GF-D8 (cell line): ENCODE measurements around the gene ETV7.
"Not testable (repeated sequence)": the region's sequence is repeated elsewhere in the genome, so short reads cannot be mapped to it uniquely, and the experiment has no call there.

Source experiments
- DNase-seq: peaks from one replicate; lab custom pipeline; 2025; lab: John Stamatoyannopoulos, UW

Gene ETV7

DNA sequence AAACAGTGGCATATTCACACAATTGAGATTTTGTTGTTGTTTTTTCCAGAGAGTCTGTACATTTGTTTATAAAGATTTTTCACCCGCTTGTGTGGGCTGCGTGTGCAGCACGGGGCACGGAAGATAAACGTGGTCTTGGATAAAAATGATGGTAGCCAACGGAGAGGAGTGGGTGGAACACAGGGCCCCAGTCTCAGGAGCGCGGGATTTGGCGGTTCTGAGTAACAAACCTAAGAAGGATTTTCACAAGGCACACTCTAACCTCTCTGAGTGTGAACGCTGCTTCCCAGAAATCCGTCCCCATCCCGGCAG is 47.2 kb downstream of the ETV7 start:
- no peak for DNase-seq

DNA sequence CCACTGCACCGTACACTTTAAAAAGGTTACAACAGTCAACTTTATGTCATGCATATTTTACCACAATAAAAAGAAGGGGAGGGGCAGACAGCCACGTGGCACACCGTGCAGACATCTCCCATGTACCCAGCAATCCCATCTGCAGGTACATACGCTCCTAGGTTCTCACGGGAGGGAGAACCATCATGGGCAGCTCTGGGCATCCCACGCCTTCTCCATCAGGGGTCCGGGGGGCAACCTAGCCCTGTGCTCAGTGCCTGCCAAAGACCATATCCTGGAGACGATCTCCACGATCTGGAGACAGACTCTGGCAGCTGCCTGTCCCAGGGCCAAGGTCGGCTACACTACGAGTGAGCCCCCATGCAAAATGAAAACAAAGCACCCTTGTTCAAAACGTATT is 48.3 kb downstream of the ETV7 start:
- no peak for DNase-seq

DNA sequence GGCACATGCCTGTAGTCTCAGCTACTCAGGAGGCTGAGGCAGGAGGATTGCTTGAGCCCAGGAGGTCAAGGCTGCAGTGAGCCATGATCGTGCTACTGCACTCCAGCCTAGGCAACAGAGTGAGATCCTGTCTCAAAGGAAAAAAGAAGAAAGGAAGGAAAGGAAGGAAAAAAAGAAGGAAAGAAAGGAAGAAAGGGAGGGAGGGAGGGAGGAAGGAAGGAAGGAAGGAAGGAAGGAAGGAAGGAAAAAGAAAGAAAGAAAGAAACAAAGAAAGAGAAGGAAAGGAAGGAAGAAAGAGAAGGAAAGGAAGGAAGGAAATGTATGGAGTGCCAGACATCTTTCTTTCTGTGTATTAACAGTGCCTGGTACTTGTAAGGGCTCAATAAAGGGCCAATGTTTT is 49.2 kb downstream of the ETV7 start:
- not testable (repeated sequence) for DNase-seq

DNA sequence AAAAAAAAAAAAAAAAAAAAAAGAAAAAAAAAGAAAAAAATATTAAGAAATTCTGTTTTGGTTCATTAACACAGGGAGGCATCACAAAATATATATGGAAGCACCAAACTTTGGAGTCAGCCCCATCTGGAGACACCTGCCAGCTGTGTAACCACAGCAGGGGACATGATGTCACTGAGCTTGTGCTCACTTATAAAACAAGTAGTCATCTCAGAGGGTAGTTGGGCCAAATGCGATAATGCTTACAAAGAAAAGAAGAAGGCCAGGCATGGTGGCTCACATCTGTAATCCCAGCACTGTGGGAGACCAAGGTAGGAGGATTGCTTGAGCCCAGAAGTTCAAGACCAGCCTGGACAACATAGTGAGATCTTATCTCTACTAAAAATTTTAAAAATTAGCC is 49.7 kb downstream of the ETV7 start:
- DNase-seq, result no peak

DNA sequence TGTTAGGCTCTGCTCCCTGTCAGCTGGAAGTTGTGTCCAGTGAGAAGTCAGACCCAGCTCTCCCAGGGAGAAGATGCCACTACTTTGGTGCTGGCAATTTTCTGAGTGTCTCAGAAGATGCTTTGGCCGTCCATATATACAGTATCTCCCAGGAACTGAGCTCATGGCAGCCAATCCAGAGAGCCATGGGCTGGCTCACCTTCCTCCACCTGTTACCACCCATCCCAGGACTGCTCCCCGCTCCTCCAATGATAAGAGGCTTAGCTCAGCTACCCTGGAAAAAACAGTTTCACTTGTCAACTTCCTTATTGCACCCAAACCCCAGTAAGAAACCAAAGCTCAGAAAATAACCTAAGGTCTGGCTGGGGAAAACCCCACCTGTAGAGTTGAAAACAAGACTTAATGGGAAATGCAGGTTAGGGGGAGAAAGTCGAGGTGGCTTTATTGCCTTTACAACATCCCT is 50.7 kb downstream of the ETV7 start, which contains the start of gene BNIP5:
Gene BNIP5 (minus strand): TSS at position 110 of the 463 bp plus-strand sequence. CDS start 6,198 bp downstream, outside the sequence.
- no peak for DNase-seq

DNA sequence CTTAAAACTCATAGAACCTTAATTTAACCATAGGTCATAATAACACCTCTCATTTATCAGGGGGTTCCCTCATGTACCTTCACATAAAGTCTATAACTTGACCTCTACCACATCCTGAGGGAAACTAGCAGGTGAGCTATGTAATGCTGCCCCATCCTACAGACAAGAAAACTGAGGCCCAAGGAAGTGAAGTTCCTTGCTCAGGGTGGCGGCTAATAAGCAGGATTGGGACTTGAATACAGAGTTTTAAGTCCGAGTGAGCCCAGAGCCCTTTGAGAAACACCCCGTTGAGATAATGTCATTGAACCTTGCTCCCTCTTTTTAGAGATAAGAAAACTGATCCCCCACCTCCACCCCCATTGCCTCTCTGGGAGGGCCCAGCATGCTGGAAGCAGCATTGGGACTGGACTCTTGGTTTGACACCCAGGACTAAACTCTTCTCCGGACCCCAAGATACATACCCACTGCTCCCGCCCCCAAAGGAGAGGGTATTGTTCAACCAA is 51.2 kb downstream of the ETV7 start:
- DNase-seq, result no peak

DNA sequence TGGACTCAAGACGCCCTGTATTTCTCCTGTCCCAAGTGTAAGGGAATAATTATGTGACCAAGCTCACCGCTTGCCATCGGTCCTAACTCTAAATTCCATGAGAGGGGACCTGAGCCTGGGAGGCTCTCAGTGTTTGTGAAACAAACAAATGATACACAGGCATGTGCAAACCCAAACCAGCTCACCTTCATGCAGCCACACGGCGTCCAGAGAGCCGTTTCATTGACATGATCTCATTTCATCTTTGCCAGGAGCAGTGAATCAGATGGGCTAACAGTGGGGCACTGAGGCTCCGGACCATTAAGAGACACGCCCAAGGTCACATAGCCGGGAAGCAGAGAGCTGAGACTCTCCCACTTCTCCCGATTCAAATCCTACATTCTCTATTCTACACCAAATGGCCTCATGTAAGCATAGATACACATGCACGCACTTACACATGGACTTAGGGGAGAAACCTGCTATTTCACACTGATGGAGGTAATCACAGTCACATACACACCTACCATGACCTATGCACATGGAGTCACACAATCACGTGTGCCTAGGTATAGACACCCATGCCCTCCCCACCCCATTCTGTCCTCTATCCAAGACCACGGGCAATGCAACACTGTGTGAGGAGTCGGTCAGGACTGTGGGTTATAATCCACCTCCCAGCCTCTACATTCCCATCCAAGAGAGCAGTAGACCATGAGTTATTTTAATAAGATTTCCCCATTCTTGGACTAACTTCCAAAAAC is 51.8 kb downstream of the ETV7 start:
- DNase-seq, result no peak

DNA sequence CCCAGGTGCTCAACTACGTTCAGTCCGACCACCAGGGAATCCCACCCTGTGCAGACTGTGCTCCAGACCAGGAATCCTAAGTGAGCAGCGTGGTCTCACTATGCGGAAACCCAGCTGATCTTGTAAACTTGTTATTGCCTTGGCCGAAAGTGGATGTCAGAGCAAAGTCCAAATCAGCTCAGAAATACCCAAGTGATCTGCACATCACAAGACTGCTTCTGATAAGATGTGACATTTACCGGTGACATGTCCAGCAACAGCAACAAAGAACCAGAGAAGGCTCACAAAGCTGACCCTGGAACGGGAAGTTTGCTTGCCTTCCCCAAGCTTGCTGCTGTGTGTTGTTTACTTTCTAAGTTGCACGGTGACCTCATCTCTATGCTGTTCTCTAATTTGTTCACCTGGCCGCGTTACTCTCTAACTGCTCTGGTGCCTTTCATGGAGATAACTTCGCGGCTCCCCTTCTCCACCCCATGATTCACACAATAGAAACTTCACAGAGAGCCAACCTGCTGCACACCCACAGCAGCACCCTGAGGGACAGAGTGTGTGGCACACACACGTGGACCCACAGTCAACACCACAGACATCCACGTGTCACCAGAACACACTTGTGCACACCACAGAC is 52.5 kb downstream of the ETV7 start:
- DNase-seq, result no peak

DNA sequence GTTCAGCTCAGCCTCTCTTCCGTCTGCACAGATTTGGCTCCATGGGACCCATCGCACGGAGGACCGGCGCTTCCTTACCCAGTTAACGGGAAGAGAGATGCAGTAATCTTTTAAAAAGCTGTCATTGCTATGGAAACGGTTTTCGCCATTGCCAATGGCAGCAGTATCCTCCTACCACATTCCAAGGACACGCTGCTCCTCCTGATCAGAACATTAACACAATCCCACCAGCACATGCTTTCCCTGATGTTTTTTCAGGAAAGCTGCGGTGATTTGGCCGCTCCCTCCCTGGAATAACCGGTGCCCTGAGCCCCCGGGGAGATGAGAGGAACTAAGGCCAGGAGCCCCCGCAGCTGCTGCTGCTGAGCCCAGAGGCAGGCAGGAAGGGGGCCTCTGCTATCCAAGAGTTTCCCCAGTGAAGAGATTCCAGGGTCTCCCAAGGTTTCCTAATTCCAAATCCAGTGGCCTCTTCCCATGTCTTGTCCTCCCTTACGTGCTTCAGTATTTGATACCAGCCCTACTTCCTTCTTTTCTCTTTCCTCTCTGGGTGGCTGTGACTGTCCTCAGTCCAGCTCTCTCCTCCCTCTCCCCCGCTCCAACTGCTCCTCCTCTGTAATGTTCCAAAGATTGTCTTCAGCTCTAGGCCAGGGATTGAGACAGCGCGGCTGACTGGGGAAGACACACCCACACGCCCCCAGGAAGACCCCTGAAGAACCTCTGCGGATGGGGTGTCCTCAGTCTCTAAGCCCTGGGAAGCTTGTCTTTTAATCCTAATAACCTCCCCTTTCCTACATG is 53.3 kb downstream of the ETV7 start:
- no peak for DNase-seq

DNA sequence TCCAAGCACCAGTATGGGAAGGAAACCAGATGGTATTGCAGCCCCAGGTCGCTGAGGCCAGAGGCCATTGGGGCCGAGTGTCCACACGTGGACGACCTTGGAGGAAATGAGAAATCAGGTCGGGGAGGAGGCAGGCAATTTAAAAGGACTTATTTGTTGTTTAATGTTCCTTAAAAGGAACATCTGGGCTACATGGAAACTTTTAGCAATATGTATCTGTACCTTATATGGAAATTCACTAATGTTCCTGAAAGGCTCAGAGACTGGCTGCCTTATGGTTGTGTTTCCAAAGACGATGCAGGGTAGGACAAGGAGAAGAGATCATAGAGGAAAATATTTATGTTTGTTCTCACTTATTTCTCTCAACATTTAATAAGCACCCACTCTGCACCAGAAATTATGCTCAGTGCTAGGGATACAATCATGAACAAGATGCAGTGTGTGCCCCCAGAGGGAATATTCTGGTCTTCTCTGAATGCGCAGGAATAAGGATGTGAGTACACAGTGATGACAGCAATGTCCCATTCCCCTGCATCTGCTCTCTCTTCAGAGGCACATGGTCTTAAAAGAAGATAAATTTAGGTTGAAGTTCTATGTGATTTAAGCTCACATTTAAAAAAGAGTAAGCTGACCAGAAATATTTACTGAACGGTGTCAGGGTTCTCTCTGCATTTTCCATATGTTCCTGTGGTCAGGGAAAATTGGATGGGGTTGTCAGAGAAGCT is 54.1 kb downstream of the ETV7 start:
- DNase-seq, result no peak

DNA sequence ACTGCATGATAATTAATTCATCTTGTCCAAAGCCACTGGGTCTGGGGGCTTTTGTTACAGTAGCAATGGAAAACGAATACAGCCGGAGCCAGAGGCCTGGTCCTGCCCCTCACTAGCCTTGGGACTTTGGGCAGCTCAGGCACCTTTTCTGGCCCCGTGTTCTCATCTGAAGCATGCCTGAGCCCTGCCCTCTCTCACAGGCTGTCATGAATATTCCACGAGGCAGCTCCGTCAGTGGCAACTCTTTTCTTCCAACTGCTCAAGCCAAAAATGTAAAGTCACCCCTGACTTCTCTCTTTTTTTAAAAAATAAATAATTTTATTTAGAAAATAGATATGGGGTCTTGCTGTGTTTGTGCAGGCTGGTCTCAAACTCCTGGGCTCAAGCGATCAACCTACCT is 56.1 kb downstream of the ETV7 start:
- DNase-seq, result no peak

DNA sequence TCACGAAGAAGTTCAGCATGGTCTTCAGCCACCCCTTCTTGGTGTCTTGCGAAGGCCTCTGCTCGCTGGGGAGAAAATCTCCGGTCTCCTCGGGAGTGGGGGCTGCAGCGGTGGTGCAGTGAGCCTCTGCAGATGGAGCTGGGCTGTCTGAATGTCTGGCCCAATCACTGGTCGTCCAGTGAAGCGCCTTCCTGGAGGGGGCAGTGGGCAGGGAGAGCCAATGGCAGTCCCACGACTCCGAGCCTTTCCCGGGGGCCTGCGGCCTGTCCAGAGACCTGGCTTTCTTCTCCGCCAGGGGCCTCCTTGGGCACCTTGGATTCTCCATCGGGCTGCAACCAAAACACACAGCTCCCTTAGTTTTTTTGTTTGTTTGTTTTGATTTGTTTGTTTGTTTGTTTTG is 57.1 kb downstream of the ETV7 start:
- no peak for DNase-seq

DNA sequence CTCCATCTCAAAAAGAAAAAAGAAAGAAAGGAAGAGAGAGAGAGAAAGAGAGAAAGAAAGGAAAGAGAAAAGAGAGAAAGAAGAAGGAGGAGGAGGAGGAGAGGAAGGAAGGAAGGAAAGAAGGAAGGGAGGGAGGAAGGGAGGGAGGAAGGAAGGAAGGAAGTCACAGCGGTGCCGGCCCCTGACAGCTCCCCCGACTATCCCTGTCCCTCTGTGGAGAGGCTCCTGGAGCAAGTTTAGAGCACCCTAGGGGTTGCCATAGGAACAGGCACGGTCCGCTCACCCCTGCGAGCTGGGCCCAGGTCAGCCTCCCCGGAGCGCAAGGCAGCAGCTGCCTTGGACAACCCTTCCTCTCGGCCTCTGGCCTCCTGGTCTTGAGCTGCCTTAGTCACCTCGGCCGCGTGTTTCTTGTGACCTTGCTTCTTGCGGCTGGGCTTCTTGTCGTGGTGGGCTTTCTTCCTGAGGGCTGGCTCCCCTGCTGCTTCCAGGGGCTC is 57.6 kb downstream of the ETV7 start:
- no peak for DNase-seq

DNA sequence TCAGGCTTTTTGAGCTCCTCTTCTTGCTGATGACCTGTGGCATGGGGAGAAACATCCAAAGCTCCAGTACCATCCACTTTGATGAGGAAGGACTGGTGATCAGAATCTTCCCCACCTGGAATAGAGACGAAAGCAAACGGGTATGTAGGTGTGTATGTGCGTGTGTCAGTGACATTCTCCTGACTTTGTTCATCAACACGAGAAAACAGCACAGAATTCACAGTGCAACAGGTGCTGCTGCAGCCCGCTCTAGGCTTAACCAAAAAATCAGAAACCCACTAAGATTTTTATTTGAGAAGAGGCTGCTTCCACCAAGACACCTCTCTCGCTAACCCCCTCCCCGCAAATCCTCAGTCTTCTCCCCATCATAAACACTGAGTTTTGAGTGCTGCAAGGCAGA is 58.9 kb downstream of the ETV7 start:
- no peak for DNase-seq

DNA sequence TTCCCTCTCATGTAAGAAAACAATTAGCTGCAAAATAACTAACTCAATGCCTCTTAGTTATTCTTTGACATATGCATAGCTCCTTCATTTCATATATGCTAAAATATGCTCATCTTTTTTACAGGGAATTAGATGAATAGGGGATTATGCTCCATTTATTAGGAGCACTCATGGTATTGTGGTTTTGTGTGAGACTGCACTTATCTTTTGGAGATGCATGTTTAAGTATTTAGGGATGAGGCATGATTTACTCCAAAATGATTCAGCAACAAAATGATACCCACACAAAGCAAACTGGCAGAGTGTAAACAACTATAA is 59.6 kb downstream of the ETV7 start:
- no peak for DNase-seq

DNA sequence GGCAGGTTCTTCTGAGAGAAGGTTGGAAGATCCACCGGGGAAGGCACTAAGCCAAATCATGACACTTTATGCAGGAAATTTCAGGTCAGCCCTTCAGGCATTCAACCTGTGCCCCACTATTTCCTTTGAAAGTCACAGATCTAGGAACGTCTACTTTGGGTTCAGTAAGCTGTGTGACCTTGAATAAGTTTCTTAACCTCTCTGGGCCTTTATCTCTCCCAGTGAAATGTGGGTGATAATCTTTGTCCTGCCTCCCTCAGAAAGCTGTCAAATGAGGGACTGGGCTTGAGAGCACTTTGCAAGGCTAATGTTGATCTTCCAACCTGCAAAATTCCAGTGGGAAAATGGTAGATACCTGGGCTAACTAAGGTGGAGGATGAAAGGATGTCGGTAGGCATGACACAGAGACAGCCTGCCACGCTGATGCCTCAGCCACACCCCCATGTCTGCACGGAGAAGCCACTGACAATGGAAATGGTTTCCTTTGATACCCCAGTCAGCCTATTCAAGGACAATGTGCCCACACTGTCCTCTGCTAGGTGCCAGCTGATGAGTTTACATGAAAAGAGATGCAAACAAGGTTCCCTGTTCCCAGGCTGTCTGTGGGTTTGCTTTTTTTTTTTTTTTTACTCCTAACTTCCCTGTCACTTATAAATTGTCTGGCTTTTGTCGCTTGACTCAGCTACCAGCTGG is 60.1 kb downstream of the ETV7 start:
- DNase-seq, result no peak

DNA sequence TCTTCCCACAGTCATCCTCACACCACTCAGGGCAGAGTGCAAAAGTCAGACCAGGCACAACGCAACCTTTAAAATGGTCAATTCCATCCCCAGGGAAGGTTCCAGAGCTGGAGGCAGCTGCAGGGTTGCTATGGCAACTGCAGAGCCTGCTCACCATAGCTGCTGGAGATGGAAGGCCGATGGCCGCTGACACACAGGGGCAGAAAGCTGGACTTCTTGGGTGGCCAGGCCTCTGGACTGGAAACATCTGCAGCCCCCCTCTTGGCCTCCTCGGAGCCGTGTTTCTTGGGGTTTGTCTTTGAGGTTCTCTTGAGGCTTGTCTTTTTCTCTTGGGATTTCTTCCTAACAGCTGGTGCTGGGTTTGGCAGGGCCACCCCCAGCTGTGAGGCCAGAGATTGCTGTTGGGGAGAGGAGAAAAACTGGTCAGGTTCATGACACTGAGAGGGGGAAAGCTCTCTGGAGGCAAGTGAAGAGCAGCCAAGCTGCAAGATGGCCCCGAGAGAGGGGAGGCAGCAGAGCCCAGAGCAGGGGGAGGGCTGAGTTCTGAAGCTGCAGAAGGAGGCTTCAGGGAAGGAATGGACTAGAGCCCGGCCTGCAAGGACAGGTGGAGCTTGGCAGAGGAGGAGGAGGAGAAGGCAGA is 61.0 kb downstream of the ETV7 start:
- no peak for DNase-seq

DNA sequence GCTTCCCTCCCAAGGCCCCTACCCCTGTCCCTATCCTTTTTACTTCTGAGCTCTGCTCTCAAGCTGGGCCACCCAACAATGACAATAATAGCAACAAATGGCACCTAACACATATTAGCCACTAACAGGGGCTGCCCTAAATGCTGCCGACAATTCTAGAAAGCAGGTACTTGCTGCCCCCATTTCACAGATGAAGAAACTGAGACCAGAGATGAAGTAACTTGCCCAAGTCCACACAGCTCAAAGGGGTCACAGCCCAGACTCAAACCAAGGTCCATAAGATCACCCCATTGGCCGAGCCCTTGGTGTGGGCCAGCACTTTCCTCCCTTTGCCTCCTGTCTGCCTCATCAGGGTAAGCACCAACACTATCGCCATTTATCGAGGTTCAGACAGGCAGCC is 62.8 kb downstream of the ETV7 start:
- no peak for DNase-seq

DNA sequence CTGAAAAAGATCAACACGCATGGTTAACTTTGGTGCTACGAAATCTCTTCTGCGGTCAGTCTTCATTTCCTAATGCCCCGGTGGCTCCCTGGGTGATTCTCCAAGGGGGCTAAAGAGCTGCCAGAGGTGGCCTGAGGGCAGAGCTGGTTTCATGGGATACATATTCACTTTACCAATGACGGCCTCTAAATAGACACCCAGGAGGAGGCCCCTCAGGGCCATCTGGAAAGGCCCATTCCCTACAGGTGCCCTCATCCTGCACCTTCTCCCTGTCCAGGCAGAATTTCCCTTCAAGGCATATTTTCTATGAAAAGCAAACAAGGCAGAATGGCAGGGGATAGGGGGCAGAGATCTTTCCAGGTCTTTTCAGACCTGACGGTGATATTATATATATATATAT is 63.3 kb downstream of the ETV7 start:
- DNase-seq, result no peak

DNA sequence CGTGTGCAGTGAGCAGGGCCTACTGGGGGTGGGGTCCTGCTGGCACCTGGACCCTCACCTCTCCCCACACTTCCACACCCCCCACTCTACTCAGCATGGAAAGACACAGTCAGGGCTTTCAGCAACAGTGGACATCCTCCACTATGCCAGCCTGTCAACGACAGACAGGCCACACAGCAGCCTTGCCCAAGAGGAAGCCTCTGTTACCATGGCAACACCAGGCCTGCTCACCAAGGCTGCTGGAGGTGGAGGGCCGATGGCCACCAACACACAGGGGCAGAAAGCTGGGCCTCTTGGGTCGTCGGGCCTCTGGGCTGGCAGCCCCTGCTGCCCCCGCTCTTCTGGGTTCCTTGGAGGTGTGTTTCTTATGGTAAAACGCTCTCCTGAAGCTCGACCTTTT is 64.4 kb downstream of the ETV7 start:
- DNase-seq, result no peak

DNA sequence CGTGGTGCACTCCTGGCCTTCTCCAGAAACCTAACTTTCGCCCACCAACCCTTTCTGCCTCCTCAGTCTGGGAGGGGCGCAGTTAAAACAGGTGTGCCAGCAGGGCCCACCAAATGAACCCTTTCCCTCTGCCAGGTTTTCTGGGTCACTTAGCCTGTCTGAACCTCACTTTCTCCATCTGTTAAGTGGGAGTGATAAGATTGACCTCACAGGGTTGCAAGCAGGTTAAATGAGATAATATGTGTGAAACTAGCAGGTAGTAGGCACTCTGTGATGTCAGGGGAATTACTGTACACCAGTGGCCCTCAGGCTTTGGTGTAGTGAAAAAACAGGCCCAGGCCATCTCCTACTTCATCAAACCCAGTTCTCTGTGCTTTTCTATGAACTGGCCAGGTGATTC is 64.9 kb downstream of the ETV7 start:
- no peak for DNase-seq
